H9 (cell line): ENCODE data around the gene TTLL9. TPM values are rescaled to one million over a fixed set of nuclear protein-coding genes. Genes with fewer than 3 reads are reported as not detected.

ENCODE experiments used
- DNase-seq: peaks from one replicate; pipeline ENCODE4 v3.0.0-alpha.2; 2017
- H2AFZ ChIP-seq: one replicate; pipeline ENCODE4 v1.6.1; 2013; ENCODE audit warnings: mild to moderate bottlenecking, low read length, control low read depth, moderate library complexity
- H2AK5ac ChIP-seq: 2 replicates; pipeline ENCODE4 v1.6.1; 2013; ENCODE audit warnings: low read length, control low read depth, mixed read lengths; ENCODE audit not compliant: insufficient read length
- H2BK120ac ChIP-seq: one replicate; pipeline ENCODE4 v1.6.1; 2013; ENCODE audit warnings: low read depth, mild to moderate bottlenecking, low read length, control low read depth, inconsistent platforms; ENCODE audit not compliant: poor library complexity, severe bottlenecking
- H2BK12ac ChIP-seq: 2 replicates; pipeline ENCODE4 v1.6.1; 2013; ENCODE audit warnings: low read length, control low read depth, mixed read lengths, low read depth; ENCODE audit not compliant: insufficient read length
- H2BK15ac ChIP-seq: 2 replicates; pipeline ENCODE4 v1.6.1; 2013; ENCODE audit warnings: low read depth, low read length, control low read depth
- H2BK20ac ChIP-seq: one replicate; pipeline ENCODE4 v1.6.1; 2013; ENCODE audit warnings: low read depth, mild to moderate bottlenecking, low read length, control low read depth, inconsistent platforms; ENCODE audit not compliant: poor library complexity, severe bottlenecking
- H2BK5ac ChIP-seq: 2 replicates; pipeline ENCODE4 v1.6.1; 2013; ENCODE audit warnings: low read length, control low read depth, mixed read lengths; ENCODE audit not compliant: insufficient read length
- H3K14ac ChIP-seq: 2 replicates; pipeline ENCODE4 v1.6.1; 2013; ENCODE audit warnings: low read length, control low read depth; ENCODE audit not compliant: insufficient read depth
- H3K18ac ChIP-seq: 2 replicates; pipeline ENCODE4 v1.6.1; 2013; ENCODE audit warnings: low read depth, mild to moderate bottlenecking, mixed read lengths, low read length, control low read depth; ENCODE audit not compliant: insufficient read length
- H3K23ac ChIP-seq: 2 replicates; pipeline ENCODE4 v1.6.1; 2013; ENCODE audit warnings: low read length, control low read depth, mixed read lengths, low read depth; ENCODE audit not compliant: insufficient read length
- H3K23me2 ChIP-seq: 2 replicates; pipeline ENCODE4 v1.6.1; 2013; ENCODE audit warnings: low read depth, mild to moderate bottlenecking, mixed read lengths, low read length, control low read depth; ENCODE audit not compliant: insufficient read length, poor library complexity, severe bottlenecking
- H3K27ac ChIP-seq: 2 replicates; pipeline ENCODE4 v1.5.1; 2013; ENCODE audit warnings: low read length, control low read depth, mixed read lengths, low read depth; ENCODE audit not compliant: insufficient read length
- H3K27me3 ChIP-seq: 2 replicates; pipeline ENCODE4 v1.6.1; 2013; ENCODE audit warnings: low read length, control low read depth, inconsistent platforms; ENCODE audit not compliant: insufficient read depth
- H3K4ac ChIP-seq: 2 replicates; pipeline ENCODE4 v1.6.1; 2013; ENCODE audit warnings: low read depth, mild to moderate bottlenecking, control low read depth, inconsistent platforms, low read length, moderate library complexity
- H3K4me1 ChIP-seq: 2 replicates; pipeline ENCODE4 v1.6.1; 2013; ENCODE audit warnings: low read length, control low read depth, inconsistent platforms; ENCODE audit not compliant: insufficient read depth
- H3K4me2 ChIP-seq: 2 replicates; pipeline ENCODE4 v1.6.1; 2013; ENCODE audit warnings: low read length, control low read depth, mixed read lengths; ENCODE audit not compliant: insufficient read length, insufficient read depth
- H3K56ac ChIP-seq: 2 replicates; pipeline ENCODE4 v1.6.1; 2013; ENCODE audit warnings: low read depth, mild to moderate bottlenecking, mixed read lengths, low read length, control low read depth; ENCODE audit not compliant: insufficient read length
- H3K79me1 ChIP-seq: 2 replicates; pipeline ENCODE4 v1.6.1; 2013; ENCODE audit warnings: low read depth, mild to moderate bottlenecking, moderate library complexity, low read length, control low read depth, inconsistent platforms; ENCODE audit not compliant: insufficient read depth, poor library complexity, severe bottlenecking
- H3K79me2 ChIP-seq: 2 replicates; pipeline ENCODE4 v1.6.1; 2013; ENCODE audit warnings: low read length, control low read depth, inconsistent platforms; ENCODE audit not compliant: insufficient read depth
- H3K9ac ChIP-seq: 2 replicates; pipeline ENCODE4 v1.6.1; 2013; ENCODE audit warnings: low read length, control low read depth, mixed read lengths; ENCODE audit not compliant: insufficient read length; ENCODE audit errors: extremely low read depth
- H3K9me3 ChIP-seq: one replicate; pipeline ENCODE4 v1.6.1; 2013; ENCODE audit warnings: low read depth, low read length, inconsistent platforms; ENCODE audit not compliant: control insufficient read depth
- H3T11ph ChIP-seq: one replicate; pipeline ENCODE4 v1.6.1; 2013; ENCODE audit warnings: mild to moderate bottlenecking, low read length, control low read depth, inconsistent platforms
- H4K20me1 ChIP-seq: one replicate; pipeline ENCODE4 v1.6.1; 2013; ENCODE audit not compliant: control insufficient read depth, insufficient read length, insufficient read depth
- H4K5ac ChIP-seq: 2 replicates; pipeline ENCODE4 v1.6.1; 2013; ENCODE audit warnings: low read depth, mild to moderate bottlenecking, mixed read lengths, low read length, control low read depth; ENCODE audit not compliant: insufficient read length
- H4K8ac ChIP-seq: replicated peaks from 2 replicates; pipeline ENCODE4 v1.6.1; 2013; ENCODE audit warnings: low read length, control low read depth, mixed read lengths, low read depth; ENCODE audit not compliant: insufficient read length
- H4K91ac ChIP-seq: 2 replicates; pipeline ENCODE4 v1.6.1; 2013; ENCODE audit warnings: low read depth, mild to moderate bottlenecking, moderate library complexity, mixed read lengths, low read length, control low read depth; ENCODE audit not compliant: insufficient read length
- H3K27ac Mint-ChIP-seq, 3 experiments: 2 replicates in 2 of 3; 3 replicates in 1 of 3; pipeline ENCODE4 v1.8.0; 2020 to 2021; ENCODE audit warnings: mixed read lengths in 3 of 3, mild to moderate bottlenecking in 1 of 3, moderate library complexity in 1 of 3
- H3K27me3 Mint-ChIP-seq: 2 replicates; pipeline ENCODE4 v1.8.0; 2021; ENCODE audit warnings: low read depth, mild to moderate bottlenecking, moderate library complexity, mixed read lengths
- H3K36me3 Mint-ChIP-seq, 3 experiments: 2 replicates in 2 of 3; 3 replicates in 1 of 3; pipeline ENCODE4 v1.8.0; 2020 to 2021; ENCODE audit warnings: low read depth in 3 of 3, mixed read lengths in 3 of 3; ENCODE audit not compliant: insufficient read depth in 1 of 3
- H3K4me1 Mint-ChIP-seq, 2 experiments: 2 replicates each; pipeline ENCODE4 v1.8.0; 2020; ENCODE audit warnings: mixed read lengths in 2 of 2
- H3K4me3 Mint-ChIP-seq, 2 experiments: 2 replicates in 1 of 2; 3 replicates in 1 of 2; pipeline ENCODE4 v1.8.0; 2020 to 2021; ENCODE audit warnings: mild to moderate bottlenecking in 2 of 2, mixed read lengths in 2 of 2, moderate library complexity in 1 of 2
- H3K9me3 Mint-ChIP-seq, 2 experiments: 2 replicates in 1 of 2; 3 replicates in 1 of 2; pipeline ENCODE4 v1.8.0; 2020; ENCODE audit warnings: mild to moderate bottlenecking in 2 of 2, mixed read lengths in 2 of 2, moderate library complexity in 1 of 2
- CTCF ChIP-seq: fragments of 200-600 bp; sonication (generic); conservative IDR thresholded peaks from 3 replicates; pipeline ENCODE4 v1.8.0; 2021; ENCODE audit warnings: antibody characterized with exemption, mild to moderate bottlenecking
- WGBS: extraction: QIAGEN DNeasy Blood & Tissue Kit; methylation state at CpG from one replicate; pipeline ENCODE4 v1.1.7; 2013; ENCODE audit warnings: missing lambda C conversion rate, low lambda C conversion rate, mixed read lengths; ENCODE audit not compliant: insufficient read length; ENCODE audit errors: extremely low coverage; 5-methylcytosine and 5-hydroxymethylcytosine counted together
- total RNA-seq: library from RNA; stranded (reverse); gene quantifications from 2 replicates; pipeline ENCODE4 v1.2.1, GENCODE V29; 2021

Gene TTLL9
- total RNA-seq, 1 experiment from 2014 or later, result 0.20 TPM

DNA sequence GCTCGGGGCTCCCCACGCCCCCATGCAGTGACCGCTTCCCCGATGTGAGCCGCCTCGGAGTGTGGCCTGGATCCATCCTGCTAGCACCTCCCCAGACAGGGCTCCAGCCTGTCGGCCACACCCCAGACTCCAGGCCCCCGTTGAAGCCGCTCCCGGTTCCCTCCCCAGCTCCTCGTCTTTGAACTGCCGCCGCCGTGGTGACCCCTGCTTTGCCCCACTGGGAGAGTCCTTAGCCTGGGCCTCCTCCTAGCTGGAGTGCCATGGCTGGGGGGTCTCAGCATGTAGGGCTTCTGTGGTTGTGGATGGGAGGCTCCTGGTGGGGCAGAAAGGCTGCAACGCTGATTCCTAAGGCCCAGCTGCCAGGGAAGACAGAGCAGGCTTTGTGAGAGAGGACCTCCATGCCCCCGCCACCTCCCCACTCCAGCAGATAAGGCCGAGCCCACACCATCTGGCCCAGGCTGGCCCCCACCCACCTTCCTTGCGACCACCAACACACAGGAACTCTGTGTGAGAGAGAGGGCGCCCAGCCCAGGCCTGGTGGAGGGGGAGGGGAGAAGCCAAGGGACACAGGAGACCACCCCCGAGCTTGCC, 36.4 kb upstream of the TTLL9 start:
- H4K8ac ChIP-seq, result no peak overlapping the region
- no peak overlapping the region for H4K91ac ChIP-seq
- H3K4ac ChIP-seq, result no peak overlapping the region
- no peak overlapping the region for H2BK20ac ChIP-seq
- Mint-ChIP-seq H3K36me3 (no peaks in the 10 kb centered on the region), H3K9me3 (no peaks in the 10 kb centered on the region), H3K27me3 (peaks cover 2% of the 10 kb centered on the region), H3K4me1 (peaks cover 21 to 23% of the 10 kb centered on the region in 2 experiments), H3K27ac (no peak overlapping the region), H3K4me3 (no peak overlapping the region)
- no peaks in the 10 kb centered on the region for H3K79me1 ChIP-seq
- H2BK12ac ChIP-seq, result no peak overlapping the region
- DNase-seq, result no peak
- no peak overlapping the region for H3K56ac ChIP-seq
- no peak overlapping the region for H2AFZ ChIP-seq
- no peak overlapping the region for H2BK15ac ChIP-seq
- H4K20me1 ChIP-seq, result no peaks in the 10 kb centered on the region
- H3T11ph ChIP-seq, result no peak overlapping the region
- no peak overlapping the region for H3K23ac ChIP-seq
- H4K5ac ChIP-seq, result no peak overlapping the region
- no peaks in the 10 kb centered on the region; the same call in 1 of the 2 replicates for H3K4me1 ChIP-seq
- H3K27ac ChIP-seq, result no peak overlapping the region
- H2BK120ac ChIP-seq, result no peak overlapping the region
- H2BK5ac ChIP-seq, result no peak overlapping the region
- no peaks in the 10 kb centered on the region for H3K23me2 ChIP-seq
- no peak overlapping the region for H3K4me2 ChIP-seq
- no peaks in the 10 kb centered on the region for H3K27me3 ChIP-seq
- no peaks in the 10 kb centered on the region for H3K9me3 ChIP-seq
- H3K18ac ChIP-seq, result no peak overlapping the region
- TF ChIP-seq CTCF, result no peak
- WGBS, result no CpG with 5 or more reads among the region's 20 CpGs
- H3K9ac ChIP-seq, result no peak overlapping the region
- H3K79me2 ChIP-seq, result no peaks in the 10 kb centered on the region
- H3K14ac ChIP-seq, result no peak overlapping the region
- no peak overlapping the region for H2AK5ac ChIP-seq
